IMR-90 (cell line): ENCODE measurements around the gene CHD2.

Source experiments
- MAZ ChIP-seq: IDR thresholded peaks from 2 replicates; pipeline ENCODE4 v1.6.1; 2012; ENCODE audit warnings: low read depth, mild to moderate bottlenecking, low read length, improper control_type of control experiment, moderate library complexity, borderline replicate concordance
- POLR2A ChIP-seq: IDR thresholded peaks from 2 replicates; pipeline ENCODE4 v1.6.1; 2012; ENCODE audit warnings: mild to moderate bottlenecking, low read depth, low read length
- RAD21 ChIP-seq: IDR thresholded peaks from 2 replicates; pipeline ENCODE4 v1.6.1; 2012; ENCODE audit warnings: low read length, improper control_type of control experiment
- TF ChIP-seq, protein P1 (sequence below): conservative IDR thresholded peaks from 2 replicates; pipeline ENCODE4 v1.5.1; 2012; ENCODE audit warnings: mild to moderate bottlenecking, low read depth, low read length, improper control_type of control experiment

DNA sequence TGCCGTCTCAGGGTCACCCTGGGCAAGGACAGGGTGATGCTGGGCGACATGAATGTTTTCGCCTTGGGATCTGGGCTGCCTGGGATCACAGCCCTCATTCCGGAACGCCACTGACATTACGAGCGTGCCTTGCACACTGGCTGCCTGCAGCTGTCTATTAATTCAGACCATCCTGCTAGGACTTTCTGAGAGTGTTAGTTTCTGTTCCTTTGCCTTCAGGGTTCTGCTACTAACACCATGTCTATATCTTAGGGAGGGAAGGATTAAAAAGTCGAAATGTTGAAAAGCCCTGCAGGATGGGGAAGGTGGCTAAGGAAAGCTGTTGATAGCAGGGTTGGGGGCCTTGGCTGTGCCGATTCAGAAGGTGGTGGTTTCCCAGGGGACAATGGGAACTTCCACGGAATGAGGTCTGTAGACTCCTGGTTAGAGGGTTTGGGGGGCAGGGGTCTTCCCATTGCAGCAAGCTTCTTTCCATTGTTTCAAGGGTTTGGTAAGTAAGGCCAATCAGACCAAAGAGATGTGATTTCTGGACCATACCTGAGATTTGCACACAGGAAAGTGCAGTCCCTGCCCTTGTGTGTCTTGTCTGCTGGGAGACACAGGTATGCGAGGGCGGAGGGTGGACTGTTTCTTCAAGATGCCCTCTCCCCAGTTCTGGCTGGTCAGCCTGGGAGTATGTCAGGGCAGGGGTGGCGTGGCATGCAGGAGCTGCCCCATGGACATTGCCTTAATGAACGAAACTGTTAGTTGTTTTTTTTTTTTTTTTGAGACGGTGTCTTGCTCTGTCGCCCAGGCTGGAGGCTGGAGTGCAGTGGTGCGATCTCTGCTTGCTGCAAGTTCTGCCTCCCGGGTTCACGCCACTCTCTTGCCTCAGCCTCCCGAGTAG lies 137.9 kb downstream of the CHD2 start:
- no peak for TF ChIP-seq POLR2A
- TF ChIP-seq, protein P1, sequence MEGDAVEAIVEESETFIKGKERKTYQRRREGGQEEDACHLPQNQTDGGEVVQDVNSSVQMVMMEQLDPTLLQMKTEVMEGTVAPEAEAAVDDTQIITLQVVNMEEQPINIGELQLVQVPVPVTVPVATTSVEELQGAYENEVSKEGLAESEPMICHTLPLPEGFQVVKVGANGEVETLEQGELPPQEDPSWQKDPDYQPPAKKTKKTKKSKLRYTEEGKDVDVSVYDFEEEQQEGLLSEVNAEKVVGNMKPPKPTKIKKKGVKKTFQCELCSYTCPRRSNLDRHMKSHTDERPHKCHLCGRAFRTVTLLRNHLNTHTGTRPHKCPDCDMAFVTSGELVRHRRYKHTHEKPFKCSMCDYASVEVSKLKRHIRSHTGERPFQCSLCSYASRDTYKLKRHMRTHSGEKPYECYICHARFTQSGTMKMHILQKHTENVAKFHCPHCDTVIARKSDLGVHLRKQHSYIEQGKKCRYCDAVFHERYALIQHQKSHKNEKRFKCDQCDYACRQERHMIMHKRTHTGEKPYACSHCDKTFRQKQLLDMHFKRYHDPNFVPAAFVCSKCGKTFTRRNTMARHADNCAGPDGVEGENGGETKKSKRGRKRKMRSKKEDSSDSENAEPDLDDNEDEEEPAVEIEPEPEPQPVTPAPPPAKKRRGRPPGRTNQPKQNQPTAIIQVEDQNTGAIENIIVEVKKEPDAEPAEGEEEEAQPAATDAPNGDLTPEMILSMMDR = no peak
- no peak for TF ChIP-seq RAD21
- TF ChIP-seq MAZ = no peak
